Activated naive CD4-positive, alpha-beta T cell treated with anti-CD3 and anti-CD28 coated beads, Interleukin-2, amount 10 ng/mL, durations not matched to agents 5 hours and 36 hours (primary cell): ENCODE results near the gene SLC15A1. TPM values are rescaled to one million over a fixed set of nuclear protein-coding genes. Genes with fewer than 3 reads are reported as not detected.

Source experiments
- total RNA-seq, 2 experiments: library from RNA; stranded (reverse); gene quantifications; one replicate each; pipeline ENCODE4 v1.2.3, GENCODE V29; 2021

Gene SLC15A1, protein sequence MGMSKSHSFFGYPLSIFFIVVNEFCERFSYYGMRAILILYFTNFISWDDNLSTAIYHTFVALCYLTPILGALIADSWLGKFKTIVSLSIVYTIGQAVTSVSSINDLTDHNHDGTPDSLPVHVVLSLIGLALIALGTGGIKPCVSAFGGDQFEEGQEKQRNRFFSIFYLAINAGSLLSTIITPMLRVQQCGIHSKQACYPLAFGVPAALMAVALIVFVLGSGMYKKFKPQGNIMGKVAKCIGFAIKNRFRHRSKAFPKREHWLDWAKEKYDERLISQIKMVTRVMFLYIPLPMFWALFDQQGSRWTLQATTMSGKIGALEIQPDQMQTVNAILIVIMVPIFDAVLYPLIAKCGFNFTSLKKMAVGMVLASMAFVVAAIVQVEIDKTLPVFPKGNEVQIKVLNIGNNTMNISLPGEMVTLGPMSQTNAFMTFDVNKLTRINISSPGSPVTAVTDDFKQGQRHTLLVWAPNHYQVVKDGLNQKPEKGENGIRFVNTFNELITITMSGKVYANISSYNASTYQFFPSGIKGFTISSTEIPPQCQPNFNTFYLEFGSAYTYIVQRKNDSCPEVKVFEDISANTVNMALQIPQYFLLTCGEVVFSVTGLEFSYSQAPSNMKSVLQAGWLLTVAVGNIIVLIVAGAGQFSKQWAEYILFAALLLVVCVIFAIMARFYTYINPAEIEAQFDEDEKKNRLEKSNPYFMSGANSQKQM
- total RNA-seq, result not detected

DNA sequence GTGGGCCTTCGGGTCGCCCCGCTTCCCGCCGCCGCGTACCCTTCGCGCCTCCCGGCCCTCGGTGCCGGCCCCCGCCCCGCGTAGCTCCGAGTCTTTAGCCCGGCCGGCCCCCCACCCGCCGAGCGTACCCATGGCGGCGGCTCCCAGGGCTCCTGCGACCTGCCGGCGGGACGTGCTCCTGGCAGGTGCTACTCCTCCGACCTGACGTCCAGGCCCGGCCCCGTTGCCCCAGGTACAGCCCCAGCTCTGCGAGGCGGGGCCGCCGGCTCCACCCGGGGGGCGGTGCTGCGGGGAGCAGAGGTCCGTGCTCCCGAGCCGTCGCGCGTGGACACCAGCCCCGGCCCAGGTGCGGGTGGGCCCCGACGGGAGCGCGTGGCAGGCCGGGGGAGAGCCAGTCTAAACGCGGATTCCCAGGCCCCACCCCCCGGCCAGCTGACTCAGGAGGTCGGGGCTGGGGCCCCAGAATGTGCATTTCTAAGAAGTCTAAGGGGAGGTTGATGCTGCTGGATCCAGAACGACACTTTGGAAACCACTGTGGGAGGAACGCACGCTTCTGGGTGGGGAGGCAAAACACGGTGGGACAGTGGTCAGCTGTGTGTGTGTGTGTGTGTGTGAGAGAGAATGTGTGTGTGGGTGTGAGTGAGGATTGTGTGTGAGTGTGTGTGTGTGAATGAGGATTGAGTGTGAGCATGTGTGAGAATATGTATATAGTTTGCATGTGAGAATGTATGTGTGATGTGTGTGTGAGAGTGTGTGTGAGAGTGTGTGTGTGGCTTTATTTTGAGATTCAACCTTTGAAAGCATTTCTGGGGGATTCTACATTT lies at the start of gene SLC15A1:
Gene SLC15A1, minus strand, starts transcription at position 206 of the 824 bp plus-strand sequence. Its CDS starts 74 bp downstream, at position 132.

Other genes starting within 250 kb of the SLC15A1 start
- gene STK24, start 175.6 kb downstream of the SLC15A1 start, total RNA-seq, result 100 to 1,000 TPM; 145 to 148 TPM
- 100 to 1,000 TPM; 121 to 127 TPM for gene DOCK9, start 225.4 kb upstream of the SLC15A1 start, total RNA-seq